Neural cell (in vitro differentiated cells): ENCODE results near the gene PLEKHF1.

Source experiments
- CTCF ChIP-seq: fragments of 450-650 bp; IDR thresholded peaks from 2 replicates; pipeline ENCODE4 v1.5.1; 2014; ENCODE audit warnings: antibody characterized with exemption, mild to moderate bottlenecking, moderate library complexity; ENCODE audit not compliant: poor library complexity, severe bottlenecking
- EP300 ChIP-seq: fragments of 450-650 bp; conservative IDR thresholded peaks from 2 replicates; pipeline ENCODE4 v1.6.1; 2014; ENCODE audit warnings: antibody characterized with exemption, mild to moderate bottlenecking, moderate library complexity; ENCODE audit not compliant: poor library complexity, severe bottlenecking
- EZH2 ChIP-seq: fragments of 200-600, 300-800 bp; shearing (Covaris generic), sonication (generic); IDR thresholded peaks from 2 replicates; pipeline ENCODE4 v1.6.1; 2014; ENCODE audit warnings: antibody characterized with exemption, low read length, borderline replicate concordance, mild to moderate bottlenecking; ENCODE audit not compliant: insufficient read depth, poor library complexity, severe bottlenecking
- MXI1 ChIP-seq: fragments of 450-650 bp; conservative IDR thresholded peaks from 2 replicates; pipeline ENCODE4 v1.6.1; 2014; ENCODE audit warnings: antibody characterized with exemption, mild to moderate bottlenecking; ENCODE audit not compliant: poor library complexity, severe bottlenecking
- POLR2AphosphoS5 ChIP-seq: IDR thresholded peaks from 2 replicates; pipeline ENCODE4 v1.6.1; 2012
- RAD21 ChIP-seq: fragments of 450-650 bp; conservative IDR thresholded peaks from 2 replicates; pipeline ENCODE4 v1.6.1; 2014; ENCODE audit warnings: antibody characterized with exemption, mild to moderate bottlenecking, moderate library complexity
- REST ChIP-seq: IDR thresholded peaks from 2 replicates; pipeline ENCODE4 v1.6.1; 2012; ENCODE audit warnings: borderline replicate concordance
- SMC3 ChIP-seq: fragments of 450-650 bp; conservative IDR thresholded peaks from 2 replicates; pipeline ENCODE4 v1.6.1; 2014; ENCODE audit warnings: antibody characterized with exemption, mild to moderate bottlenecking, moderate library complexity; ENCODE audit not compliant: poor library complexity

DNA sequence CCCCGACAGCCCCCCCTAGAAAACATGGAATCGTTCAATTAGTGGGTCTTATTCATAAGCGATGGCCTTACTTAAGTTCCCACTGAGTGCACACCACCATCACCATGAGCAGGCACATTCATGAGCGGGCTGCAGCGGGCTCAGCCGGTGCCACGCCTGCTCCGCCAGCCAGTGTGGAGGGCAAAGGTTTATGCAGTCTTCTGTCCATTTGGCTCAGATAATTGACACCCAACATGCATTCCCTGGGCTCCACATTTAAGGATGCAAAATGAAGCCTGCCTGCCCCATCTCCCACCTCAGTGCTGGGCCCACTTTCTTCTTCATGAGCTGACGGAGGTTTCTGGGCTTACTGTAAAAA lies 37.7 kb downstream of the PLEKHF1 start:
- no peak for TF ChIP-seq CTCF
- TF ChIP-seq EZH2, result no peak
- no peak for TF ChIP-seq POLR2AphosphoS5
- no peak for TF ChIP-seq SMC3
- TF ChIP-seq RAD21, result no peak
- TF ChIP-seq MXI1, result no peak
- TF ChIP-seq EP300, result no peak
- no peak for TF ChIP-seq REST
